Tibial nerve (tissue), 4 donors: ENCODE results near the gene FNDC3B. TPM values are rescaled to one million over a fixed set of nuclear protein-coding genes. Genes with fewer than 3 reads are reported as not detected.

Source experiments
- DNase-seq, 2 donors: peaks; one replicate each; pipeline ENCODE4 v3.0.0-alpha.2; 2019; ENCODE audit warnings: low spot score in 2 of 2
- H3K27ac ChIP-seq, 4 donors: fragments of 200-600 bp; sonication (generic) in 3 of 4; one replicate each; pipeline ENCODE4 v1.5.1; 2017 to 2019; ENCODE audit warnings: mild to moderate bottlenecking in 1 of 4
- H3K27me3 ChIP-seq, 2 donors: fragments of 200-600 bp; sonication (generic) in 1 of 2; one replicate each; pipeline versions ENCODE4 v1.5.1 to v1.6.0; 2017 to 2019
- H3K36me3 ChIP-seq, 3 donors: fragments of 200-600 bp; sonication (generic); one replicate each; pipeline ENCODE4 v1.5.1; 2018 to 2019
- H3K4me1 ChIP-seq, 4 donors: fragments of 200-600 bp; sonication (generic) in 3 of 4; one replicate each; pipeline ENCODE4 v1.5.1; 2017 to 2019
- H3K4me3 ChIP-seq, 4 donors: fragments of 200-600 bp; sonication (generic) in 3 of 4; one replicate each; pipeline ENCODE4 v1.5.1; 2017 to 2019; ENCODE audit warnings: mild to moderate bottlenecking in 1 of 4, moderate library complexity in 1 of 4
- H3K9me3 ChIP-seq, 4 donors: fragments of 200-600 bp; sonication (generic) in 3 of 4; one replicate each; pipeline ENCODE4 v1.5.1; 2017 to 2019
- CTCF ChIP-seq, 5 experiments: fragments of 200-600 bp in 3 of 5; fragments of 450-650 bp in 2 of 5; sonication (generic) in 3 of 5; IDR thresholded peaks; one replicate each; pipeline ENCODE4 v1.5.1; 2016 to 2019; ENCODE audit warnings: antibody characterized with exemption in 5 of 5, mild to moderate bottlenecking in 3 of 5, moderate library complexity in 2 of 5
- EP300 ChIP-seq, 2 donors: sonication (generic); formaldehyde crosslinking; IDR thresholded peaks; one replicate each; pipeline ENCODE4 v1.6.1; 2017; ENCODE audit warnings: antibody characterized with exemption in 2 of 2, mild to moderate bottlenecking in 1 of 2
- POLR2A ChIP-seq, 2 donors: fragments of 450-650 bp; IDR thresholded peaks; one replicate each; pipeline ENCODE4 v1.6.1; 2017; ENCODE audit warnings: antibody characterized with exemption in 2 of 2, mild to moderate bottlenecking in 2 of 2, moderate library complexity in 2 of 2
- WGBS, 2 donors: methylation state at CpG; one replicate each; pipeline ENCODE4 v1.1.5; 2018; 5-methylcytosine and 5-hydroxymethylcytosine counted together
- total RNA-seq, 4 donors: library from RNA; depleted of rRNA; stranded (reverse); fragments of >200 nt; gene quantifications; one replicate each; pipeline ENCODE4 v1.1.0, GENCODE V29; 2016

Gene FNDC3B
- total RNA-seq, 4 donors from 2014 or later = 87.5 to 106 (median 95.7) TPM

- TF ChIP-seq POLR2A (IDR thresholded peaks at IDR 0.05) (no peak), CTCF (IDR thresholded peaks at IDR 0.05) (no peak), EP300 (IDR thresholded peaks at IDR 0.05) (no peak)
- DNase-seq = no peak
- H3K4me1 ChIP-seq = peaks cover 0 to 35% (median 13%) of the 10 kb centered on the region in 4 donors
- no peaks in the 10 kb centered on the region for H3K9me3 ChIP-seq
- WGBS, 2 donors = 76 to 85% methylated on average over 3 of the region's 3 CpGs
- peaks cover 0 to 57% (median 0%) of the 10 kb centered on the region in 3 donors for H3K36me3 ChIP-seq
- H3K27me3 ChIP-seq = no peaks in the 10 kb centered on the region
- no peak overlapping the region for H3K27ac ChIP-seq
- no peak overlapping the region for H3K4me3 ChIP-seq
Measured at GRCh38 chr3:172313671-172314070, 274.3 kb downstream of the FNDC3B start.

GRCh38 chr3:172314591-172315160 lies 275.3 kb downstream of the FNDC3B start:
- TF ChIP-seq CTCF (IDR thresholded peaks at IDR 0.05) (no peak), POLR2A (IDR thresholded peaks at IDR 0.05) (no peak), EP300 (IDR thresholded peaks at IDR 0.05) (no peak)
- Histone ChIP-seq H3K9me3 (no peaks in the 10 kb centered on the region), H3K4me1 (peaks cover 0 to 44% (median 17%) of the 10 kb centered on the region in 4 donors), H3K4me3 (no peak overlapping the region), H3K27ac (no peak overlapping the region), H3K36me3 (peaks cover 0 to 48% (median 0%) of the 10 kb centered on the region in 3 donors), H3K27me3 (no peaks in the 10 kb centered on the region)
- 85 to 94% methylated on average over 8 of the region's 8 CpGs for WGBS, 2 donors
- no peak for DNase-seq

- no peak for DNase-seq
- H3K27ac ChIP-seq = peak overlapping the region in 1 of 4 donors; percentile 62
- TF ChIP-seq POLR2A (IDR thresholded peaks at IDR 0.05) (no peak), EP300 (IDR thresholded peaks at IDR 0.05) (no peak), CTCF (IDR thresholded peaks at IDR 0.05) (no peak)
- 77 to 80% methylated on average over 11 of the region's 11 CpGs for WGBS, 2 donors
- peaks cover 0 to 44% (median 0%) of the 10 kb centered on the region in 3 donors for H3K36me3 ChIP-seq
- H3K4me3 ChIP-seq = no peak overlapping the region
- no peaks in the 10 kb centered on the region for H3K9me3 ChIP-seq
- peaks cover 0 to 52% (median 20%) of the 10 kb centered on the region in 4 donors for H3K4me1 ChIP-seq
- no peaks in the 10 kb centered on the region for H3K27me3 ChIP-seq
Measured at GRCh38 chr3:172315401-172316091, 276.2 kb downstream of the FNDC3B start.

- TF ChIP-seq EP300 (IDR thresholded peaks at IDR 0.05) = no peak
- TF ChIP-seq CTCF (IDR thresholded peaks at IDR 0.05) = no peak
- no peak for TF ChIP-seq POLR2A (IDR thresholded peaks at IDR 0.05)
- Histone ChIP-seq H3K27ac (peak overlapping the region in 2 of 4 donors; percentile 77 to 82), H3K27me3 (no peaks in the 10 kb centered on the region), H3K9me3 (no peaks in the 10 kb centered on the region), H3K36me3 (peaks cover 0 to 32% (median 0%) of the 10 kb centered on the region in 3 donors), H3K4me3 (no peak overlapping the region), H3K4me1 (peaks cover 0 to 57% (median 24%) of the 10 kb centered on the region in 4 donors)
- 95 to 96% methylated on average over 4 of the region's 4 CpGs for WGBS, 2 donors
- DNase-seq = no peak
Measured at GRCh38 chr3:172316758-172317157, 277.4 kb downstream of the FNDC3B start.

GRCh38 chr3:172317481-172317880 lies 278.1 kb downstream of the FNDC3B start:
- Histone ChIP-seq H3K27me3 (no peaks in the 10 kb centered on the region), H3K9me3 (no peaks in the 10 kb centered on the region), H3K4me1 (peaks cover 0 to 57% (median 24%) of the 10 kb centered on the region in 4 donors), H3K27ac (peak overlapping the region; percentile 7 to 82 (median 51)), H3K36me3 (peaks cover 0 to 27% (median 0%) of the 10 kb centered on the region in 3 donors), H3K4me3 (no peak overlapping the region)
- 87 to 88% methylated on average over 8 of the region's 8 CpGs for WGBS, 2 donors
- no peak for TF ChIP-seq CTCF (IDR thresholded peaks at IDR 0.05)
- no peak for TF ChIP-seq POLR2A (IDR thresholded peaks at IDR 0.05)
- no peak for TF ChIP-seq EP300 (IDR thresholded peaks at IDR 0.05)
- no peak for DNase-seq
